HepG2 (cell line): Measurements from ENCODE around the gene FBXO10. TPM values are rescaled to one million over a fixed set of nuclear protein-coding genes. Genes with fewer than 3 reads are reported as not detected.
A peak's percentile ranks its signal among the peaks of the same experiment; 100 is the strongest.

ENCODE experiments used
- ATF7 ChIP-seq, 2 experiments: fragments of 450-650 bp in 1 of 2; sonication (generic) in 1 of 2; formaldehyde crosslinking in 1 of 2; IDR thresholded peaks; 2 replicates each; pipeline versions ENCODE4 v1.4.0 to v1.6.1; 2016 to 2020; ENCODE audit warnings: antibody characterized with exemption in 1 of 2, mild to moderate bottlenecking in 1 of 2, missing genetic modification reagents in 1 of 2
- FOXM1 ChIP-seq: sonication (generic); formaldehyde crosslinking; IDR thresholded peaks from 2 replicates; pipeline ENCODE4 v1.5.0; 2020; ENCODE audit warnings: missing genetic modification reagents
- GABPB1 ChIP-seq: IDR thresholded peaks from 2 replicates; pipeline ENCODE4 v1.6.1; 2016; ENCODE audit warnings: mild to moderate bottlenecking, missing genetic modification reagents, moderate library complexity, missing compliant biosample characterization
- HOXA5 ChIP-seq: sonication (generic); formaldehyde crosslinking; IDR thresholded peaks from 2 replicates; pipeline ENCODE4 v1.4.0; 2020; ENCODE audit warnings: missing genetic modification reagents
- IKZF5 ChIP-seq: IDR thresholded peaks from 2 replicates; pipeline ENCODE4 v1.6.1; 2018; ENCODE audit warnings: missing genetic modification reagents, mild to moderate bottlenecking, missing compliant biosample characterization
- NBN ChIP-seq: fragments of 450-650 bp; conservative IDR thresholded peaks from 2 replicates; pipeline ENCODE4 v1.6.1; 2017
- NCOA5 ChIP-seq: sonication (generic); formaldehyde crosslinking; IDR thresholded peaks from 2 replicates; pipeline ENCODE4 v1.4.0; 2020; ENCODE audit warnings: missing genetic modification reagents
- PREB ChIP-seq: sonication (generic); formaldehyde crosslinking; IDR thresholded peaks from 2 replicates; pipeline ENCODE4 v1.4.0; 2020; ENCODE audit warnings: missing genetic modification reagents
- TRIM24 ChIP-seq: sonication (generic); formaldehyde crosslinking; IDR thresholded peaks from 2 replicates; pipeline ENCODE4 v1.8.0; 2022; ENCODE audit warnings: mild to moderate bottlenecking, missing genetic modification reagents
- WIZ ChIP-seq: sonication (generic); formaldehyde crosslinking; IDR thresholded peaks from 2 replicates; pipeline ENCODE4 v1.5.1; 2020; ENCODE audit warnings: mild to moderate bottlenecking, missing genetic modification reagents
- ZBTB2 ChIP-seq: sonication (generic); formaldehyde crosslinking; IDR thresholded peaks from 2 replicates; pipeline ENCODE4 v1.8.0; 2022; ENCODE audit warnings: low read depth, missing genetic modification reagents
- ZBTB4 ChIP-seq: sonication (generic); formaldehyde crosslinking; IDR thresholded peaks from 2 replicates; pipeline ENCODE4 v1.4.0; 2020; ENCODE audit warnings: missing genetic modification reagents, mild to moderate bottlenecking, borderline replicate concordance
- ZBTB43 ChIP-seq: sonication (generic); formaldehyde crosslinking; conservative IDR thresholded peaks from 2 replicates; pipeline ENCODE4 v1.4.0; 2020; ENCODE audit warnings: missing genetic modification reagents
- ZBTB8A ChIP-seq: sonication (generic); formaldehyde crosslinking; IDR thresholded peaks from 2 replicates; pipeline ENCODE4 v1.4.0; 2020; ENCODE audit warnings: mild to moderate bottlenecking, low read depth, missing genetic modification reagents, borderline replicate concordance
- ZNF543 ChIP-seq: sonication (generic); formaldehyde crosslinking; IDR thresholded peaks from 2 replicates; pipeline ENCODE4 v1.4.0; 2020; ENCODE audit warnings: mild to moderate bottlenecking, missing genetic modification reagents
- ZNF589 ChIP-seq: sonication (generic); formaldehyde crosslinking; conservative IDR thresholded peaks from 2 replicates; pipeline ENCODE4 v1.8.0; 2022; ENCODE audit warnings: mild to moderate bottlenecking, moderate library complexity, missing genetic modification reagents
- ZNF614 ChIP-seq: IDR thresholded peaks from 2 replicates; pipeline ENCODE4 v1.6.1; 2018; ENCODE audit warnings: missing biosample characterization, missing genetic modification reagents, inconsistent platforms, borderline replicate concordance
- polyA plus RNA-seq, 8 experiments: library from polyadenylated mRNA; depleted of rRNA in 3 of 8; stranded (reverse) in 7 of 8; unstranded in 1 of 8; fragments of >200 nt; fragmentation: Illumina TruSeq in 4 of 8; extraction: Trizol in 4 of 8; gene quantifications; 2 replicates each; pipeline versions ENCODE4 v1.2.1 to v1.2.3, GENCODE V29; 2011 to 2016; ENCODE audit warnings: low read depth in 4 of 8, missing spikeins in 1 of 8, mixed read lengths in 1 of 8; ENCODE audit not compliant: insufficient read depth in 1 of 8
- total RNA-seq, 5 experiments: library from RNA; depleted of rRNA; stranded (reverse); fragments of >200 nt; fragmentation: Illumina TruSeq; extraction: Trizol; gene quantifications; 2 replicates each; pipeline ENCODE4 v1.2.3, GENCODE V29; 2016; ENCODE audit warnings: low read depth in 1 of 5
- TF ChIP-seq, protein P1 (sequence below): sonication (generic); formaldehyde crosslinking; IDR thresholded peaks from 2 replicates; pipeline ENCODE4 v1.4.0; 2020; ENCODE audit warnings: missing genetic modification reagents, borderline replicate concordance
- TF ChIP-seq, protein P2 (sequence below): IDR thresholded peaks from 2 replicates; pipeline ENCODE4 v1.6.1; 2016; ENCODE audit warnings: missing genetic modification reagents, missing compliant biosample characterization

Gene FBXO10
- total and polyA plus RNA-seq, 2 of the 13 experiments (the other 11 are each of a cell fraction or from before 2014, with no cell fraction given) = 3.1 to 5.1 TPM

GRCh38 chr9:37575921-37576721 lies at the start of gene FBXO10 (continued):
- TF ChIP-seq ZBTB2 (CRISPR knock-in tag) (peak; percentile 74), FOXM1 (CRISPR knock-in tag) (no peak), ZBTB8A (CRISPR knock-in tag) (no peak), ATF7 (IDR thresholded peaks at IDR 0.05) (no peak), ATF7 (CRISPR knock-in tag; IDR thresholded peaks at IDR 0.05) (no peak), ZNF543 (no peak), ZNF589 (CRISPR knock-in tag) (no peak), ZNF614 (no peak), HOXA5 (CRISPR knock-in tag) (no peak), ZBTB4 (CRISPR knock-in tag) (no peak), PREB (CRISPR knock-in tag) (no peak), NBN (no peak), IKZF5 (no peak), GABPB1 (peak; percentile 69; the same call in 1 of the 2 replicates), NCOA5 (CRISPR knock-in tag) (no peak), TRIM24 (CRISPR knock-in tag) (no peak), ZBTB43 (CRISPR knock-in tag) (no peak), WIZ (CRISPR knock-in tag) (no peak)
- TF ChIP-seq, protein P1, sequence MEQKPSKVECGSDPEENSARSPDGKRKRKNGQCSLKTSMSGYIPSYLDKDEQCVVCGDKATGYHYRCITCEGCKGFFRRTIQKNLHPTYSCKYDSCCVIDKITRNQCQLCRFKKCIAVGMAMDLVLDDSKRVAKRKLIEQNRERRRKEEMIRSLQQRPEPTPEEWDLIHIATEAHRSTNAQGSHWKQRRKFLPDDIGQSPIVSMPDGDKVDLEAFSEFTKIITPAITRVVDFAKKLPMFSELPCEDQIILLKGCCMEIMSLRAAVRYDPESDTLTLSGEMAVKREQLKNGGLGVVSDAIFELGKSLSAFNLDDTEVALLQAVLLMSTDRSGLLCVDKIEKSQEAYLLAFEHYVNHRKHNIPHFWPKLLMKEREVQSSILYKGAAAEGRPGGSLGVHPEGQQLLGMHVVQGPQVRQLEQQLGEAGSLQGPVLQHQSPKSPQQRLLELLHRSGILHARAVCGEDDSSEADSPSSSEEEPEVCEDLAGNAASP (CRISPR knock-in tag) = no peak
- TF ChIP-seq, protein P2, sequence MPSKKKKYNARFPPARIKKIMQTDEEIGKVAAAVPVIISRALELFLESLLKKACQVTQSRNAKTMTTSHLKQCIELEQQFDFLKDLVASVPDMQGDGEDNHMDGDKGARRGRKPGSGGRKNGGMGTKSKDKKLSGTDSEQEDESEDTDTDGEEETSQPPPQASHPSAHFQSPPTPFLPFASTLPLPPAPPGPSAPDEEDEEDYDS (CRISPR knock-in tag) = no peak
